K562 (cell line): ENCODE data around the gene VSIG1. TPM values are rescaled to one million over a fixed set of nuclear protein-coding genes. Genes with fewer than 3 reads are reported as not detected.

Source experiments
- ATAC-seq: fragments of 200-7000 bp; cut with Tn5 transposase; 3 replicates; pipeline ENCODE4 v1.9.1; 2020; ENCODE audit warnings: moderate library complexity
- BruUV-seq: library from RNA; stranded (reverse); fragments of 400-500 nt; replicated peaks from 2 replicates; lab custom pipeline; 2021; lab: Mats Ljungman, UMichigan
- CTCF ChIA-PET: fragments of 300-600 bp; formaldehyde crosslinking; extraction: SDS; loops from one replicate; lab custom pipeline; 2021; ENCODE audit warnings: low intra/inter-chr PET ratio; lab: Yijun Ruan, JAX
- POLR2A ChIA-PET: fragments of 300-600, 350-650 bp; sonication (Branson Sonifier 250); formaldehyde crosslinking; extraction: SDS; loops from one replicate; lab custom pipeline; 2021; ENCODE audit warnings: antibody characterized with exemption, inconsistent platforms; lab: Yijun Ruan, JAX
- DNase-seq, 4 experiments: peaks; one replicate each; pipeline versions ENCODE4 v3.0.0 to v3.0.0-alpha.2; 2011 to 2018; ENCODE audit warnings: low spot score in 3 of 4, mixed read lengths in 3 of 4; ENCODE audit errors: extremely low read depth in 1 of 4
- FAIRE-seq: peaks from 2 replicates; lab custom pipeline; 2011; peaks lifted over from hg19 to GRCh38; lab: Jason Lieb, UNC
- H2AFZ ChIP-seq: 2 replicates; pipeline ENCODE4 v1.6.0; 2011; ENCODE audit warnings: low read depth, low read length, control low read depth, inconsistent platforms
- H3K27ac ChIP-seq: fragments of 200-600 bp; 3 replicates; pipeline ENCODE4 v1.8.0; 2011; ENCODE audit warnings: low read depth, mild to moderate bottlenecking, control low read depth, inconsistent platforms, low read length, moderate library complexity, mixed read lengths; ENCODE audit errors: extremely low read depth
- H3K27me3 ChIP-seq, 2 experiments: fragments of 300-600 bp in 1 of 2; 2 replicates in 1 of 2; 3 replicates in 1 of 2; pipeline versions ENCODE4 v1.6.0 to v1.8.0; 2011; ENCODE audit warnings: inconsistent platforms in 2 of 2, low read length in 2 of 2, mild to moderate bottlenecking in 1 of 2, mixed read lengths in 1 of 2, moderate library complexity in 1 of 2; ENCODE audit not compliant: control insufficient read depth in 2 of 2, insufficient read depth in 2 of 2
- H3K36me3 ChIP-seq: fragments of 300-600 bp; 3 replicates; pipeline ENCODE4 v1.8.0; 2011; ENCODE audit warnings: mild to moderate bottlenecking, low read length, inconsistent platforms; ENCODE audit not compliant: control insufficient read depth, insufficient read depth
- H3K4me1 ChIP-seq, 2 experiments: fragments of 200-600 bp in 1 of 2; replicated peaks in 1 of 2; 2 replicates in 1 of 2; 3 replicates in 1 of 2; pipeline versions ENCODE4 v1.5.1 to v1.8.0; 2011; ENCODE audit warnings: inconsistent platforms in 2 of 2, low read length in 2 of 2, mild to moderate bottlenecking in 1 of 2, mixed read lengths in 1 of 2, moderate library complexity in 1 of 2; ENCODE audit not compliant: control insufficient read depth in 2 of 2, insufficient read depth in 2 of 2
- H3K4me2 ChIP-seq: 2 replicates; pipeline ENCODE4 v1.6.1; 2011; ENCODE audit warnings: low read length, control low read depth, inconsistent platforms, mixed read lengths; ENCODE audit not compliant: insufficient read depth
- H3K4me3 ChIP-seq: fragments of 200-600 bp; sonication (generic), shearing (Covaris generic); 2 replicates; pipeline ENCODE4 v1.5.1; 2016; ENCODE audit warnings: control low read depth, inconsistent platforms
- H3K79me2 ChIP-seq: fragments of 200-600 bp; 3 replicates; pipeline ENCODE4 v1.8.0; 2011; ENCODE audit warnings: low read length, inconsistent platforms; ENCODE audit not compliant: control insufficient read depth, insufficient read depth
- H3K9ac ChIP-seq, 2 experiments: 2 replicates each; pipeline versions ENCODE4 v1.6.0 to v1.6.1; 2011; ENCODE audit warnings: low read depth in 2 of 2, low read length in 2 of 2, control low read depth in 1 of 2, inconsistent platforms in 1 of 2, mild to moderate bottlenecking in 1 of 2, mixed read lengths in 1 of 2; ENCODE audit not compliant: insufficient read depth in 1 of 2
- H3K9me1 ChIP-seq: one replicate; pipeline ENCODE4 v1.6.0; 2011; ENCODE audit warnings: inconsistent platforms, mild to moderate bottlenecking, low read length, moderate library complexity; ENCODE audit not compliant: control insufficient read depth, insufficient read depth
- H3K9me3 ChIP-seq: replicated peaks from 2 replicates; pipeline ENCODE4 v1.5.1; 2011; ENCODE audit warnings: low read depth, low read length, inconsistent platforms; ENCODE audit not compliant: control insufficient read depth, insufficient read depth
- H4K20me1 ChIP-seq: replicated peaks from 2 replicates; pipeline ENCODE4 v1.6.1; 2011; ENCODE audit warnings: low read length, inconsistent platforms, mixed read lengths; ENCODE audit not compliant: control insufficient read depth, insufficient read depth
- BCLAF1 ChIP-seq, 2 experiments: fragments of 450-650 bp in 1 of 2; IDR thresholded peaks; 2 replicates each; pipeline ENCODE4 v1.6.1; 2011 to 2017; ENCODE audit warnings: low read depth in 2 of 2, antibody characterized with exemption in 1 of 2, borderline replicate concordance in 1 of 2, low read length in 1 of 2, mild to moderate bottlenecking in 1 of 2, mixed read lengths in 1 of 2; ENCODE audit not compliant: control insufficient read depth in 1 of 2
- ERF ChIP-seq: fragments of 450-650 bp; formaldehyde crosslinking; IDR thresholded peaks from 2 replicates; pipeline ENCODE4 v1.4.0; 2020; ENCODE audit warnings: mild to moderate bottlenecking, mixed read lengths
- HCFC1 ChIP-seq: IDR thresholded peaks from 2 replicates; pipeline ENCODE4 v1.6.1; 2012; ENCODE audit warnings: low read depth, low read length, improper control_type of control experiment
- HDAC3 ChIP-seq: fragments of 450-650 bp; IDR thresholded peaks from 2 replicates; pipeline ENCODE4 v1.6.1; 2018; ENCODE audit warnings: borderline replicate concordance, mild to moderate bottlenecking, moderate library complexity; ENCODE audit not compliant: partially characterized antibody
- HMGXB4 ChIP-seq: sonication (generic); formaldehyde crosslinking; IDR thresholded peaks from 2 replicates; pipeline ENCODE4 v1.8.1; 2023; ENCODE audit warnings: mild to moderate bottlenecking, missing genetic modification reagents
- IRF9 ChIP-seq: fragments of 450-650 bp; IDR thresholded peaks from 2 replicates; pipeline ENCODE4 v1.6.1; 2016; ENCODE audit warnings: missing biosample characterization, missing genetic modification characterization
- POLR2AphosphoS5 ChIP-seq: IDR thresholded peaks from 2 replicates; pipeline ENCODE4 v1.6.1; 2011; ENCODE audit warnings: mild to moderate bottlenecking, low read depth, low read length, moderate library complexity; ENCODE audit not compliant: control insufficient read depth, insufficient read depth
- PTBP1 ChIP-seq: fragments of 200-400 bp; formaldehyde crosslinking; IDR thresholded peaks from 2 replicates; pipeline ENCODE4 v1.6.1; 2017; ENCODE audit warnings: low read depth, low read length
- ZKSCAN8 ChIP-seq: fragments of 200-800 bp; sonication (Bioruptor generic); IDR thresholded peaks from 2 replicates; pipeline ENCODE4 v1.6.1; 2016; ENCODE audit warnings: missing genetic modification characterization, missing compliant biosample characterization
- ZNF316 ChIP-seq: fragments of 450-650 bp; IDR thresholded peaks from 2 replicates; pipeline ENCODE4 v1.6.1; 2016
- ZNF354B ChIP-seq: fragments of 250-450 bp; sonication (Bioruptor Pico); IDR thresholded peaks from 2 replicates; pipeline ENCODE4 v1.4.0; 2020
- WGBS: fragments of 100-300 bp; shearing (Covaris generic); methylation state at CpG from one replicate; pipeline ENCODE4 v1.1.6; 2016; ENCODE audit warnings: low coverage, mixed read lengths; ENCODE audit not compliant: insufficient coverage; ENCODE audit errors: missing lambda C conversion rate; 5-methylcytosine and 5-hydroxymethylcytosine counted together
- in situ Hi-C: fragments of 300-500 bp; cut with MboI; formaldehyde crosslinking; loops from 4 replicates; pipeline ENCODE4 v1.15.0; 2018; ENCODE audit warnings: inconsistent platforms, mixed read lengths
- intact Hi-C: fragments of 100-400 bp; cut with micrococcal nuclease; formaldehyde crosslinking; loops from 2 replicates; pipeline ENCODE4 v1.14.2; 2022
- polyA plus RNA-seq, 8 experiments: library from polyadenylated mRNA; depleted of rRNA in 4 of 8; stranded (reverse) in 5 of 8; unstranded in 3 of 8; fragments of >200 nt; fragmentation: Nextera tagmentation in 2 of 8; fragmentation: Illumina TruSeq in 1 of 8; extraction: Ambion mirVana in 2 of 8; extraction: Trizol in 1 of 8; gene quantifications; 2 replicates each; pipeline versions ENCODE4 v1.2.1 to v1.2.3, GENCODE V29; 2011 to 2014; ENCODE audit warnings: inconsistent platforms in 1 of 8, missing spikeins in 1 of 8
- total RNA-seq, 7 experiments: library from RNA; depleted of rRNA in 6 of 7; stranded (reverse); fragments of >200 nt in 6 of 7; fragmentation: Illumina TruSeq in 2 of 7; extraction: Trizol in 2 of 7; gene quantifications; 2 replicates each; pipeline versions ENCODE4 v1.2.1 to v1.2.3, GENCODE V29; 2011 to 2021; ENCODE audit warnings: low replicate concordance in 1 of 7

VSIG1 gene
- total and polyA plus RNA-seq, 9 of the 15 experiments (the other 6 are each of a cell fraction or from before 2014, with no cell fraction given), result not detected

GRCh38 chrX:108032944-108033343 lies 11.9 kb upstream of the VSIG1 start:
- Histone ChIP-seq H3K4me3 (no peak overlapping the region), H3K4me2 (no peak overlapping the region), H3K9me1 (no peaks in the 10 kb centered on the region), H4K20me1 (no peaks in the 10 kb centered on the region), H3K27ac (no peak overlapping the region), H3K27me3 (no peaks in the 10 kb centered on the region), H2AFZ (no peak overlapping the region), H3K4me1 (peaks cover 0 to 12% of the 10 kb centered on the region in 2 experiments; a peak in 1 of 5 replicates), H3K79me2 (no peaks in the 10 kb centered on the region), H3K9me3 (no peaks in the 10 kb centered on the region), H3K36me3 (no peaks in the 10 kb centered on the region), H3K9ac (no peak overlapping the region)
- in situ Hi-C loops (no loop called here), intact Hi-C loops (no loop called here)
- BruUV-seq, result no TSS peak
- FAIRE-seq (no peak), DNase-seq (no peak), ATAC-seq (no peak)
- TF ChIP-seq HMGXB4 (CRISPR knock-in tag) (no peak), BCLAF1 (IDR thresholded peaks at IDR 0.05; ENCODE audit: borderline replicate concordance in 1 of 2, control insufficient read depth in 1 of 2, low read depth in 2 of 2, low read length in 1 of 2) (no peak), HDAC3 (no peak), HCFC1 (no peak), ZNF316 (no peak), PTBP1 (no peak), POLR2AphosphoS5 (no peak), ZNF354B (CRISPR knock-in tag) (no peak), IRF9 (tag) (no peak), ERF (no peak), ZKSCAN8 (no peak)
- POLR2A ChIA-PET, result no interaction called here
- 49% methylated on average over 5 of the region's 5 CpGs for WGBS
- CTCF ChIA-PET, result no interaction called here
